HG03066 (cell line): Measurements from ENCODE around the gene OPCML.

Experiments
- ATAC-seq: cut with Tn5 transposase; IDR thresholded peaks from one replicate; pipeline ENCODE4 v1.9.1; 2021; ENCODE audit warnings: low read depth; ENCODE audit not compliant: unreplicated experiment

OPCML gene

DNA sequence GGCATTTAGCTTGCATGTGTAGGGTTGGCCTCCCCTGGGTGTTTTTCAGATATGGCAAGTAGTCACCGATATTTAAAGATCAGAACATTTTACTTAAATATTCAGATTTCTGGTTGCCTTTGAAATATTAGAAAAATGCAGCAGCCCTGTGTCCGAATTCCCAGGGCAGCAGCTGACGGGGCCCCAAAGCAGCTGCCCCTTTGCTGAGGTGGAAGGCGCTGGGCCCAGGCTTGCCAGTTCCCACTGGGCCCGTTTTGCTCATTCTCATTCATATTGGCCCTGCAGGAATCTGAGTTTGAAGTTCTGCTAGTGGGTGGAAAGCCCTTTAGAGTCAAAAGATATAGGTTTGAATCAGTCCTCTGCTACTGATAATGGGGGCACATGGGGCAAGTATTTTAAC, 692.1 kb downstream of the OPCML start:
- no peak for ATAC-seq

DNA sequence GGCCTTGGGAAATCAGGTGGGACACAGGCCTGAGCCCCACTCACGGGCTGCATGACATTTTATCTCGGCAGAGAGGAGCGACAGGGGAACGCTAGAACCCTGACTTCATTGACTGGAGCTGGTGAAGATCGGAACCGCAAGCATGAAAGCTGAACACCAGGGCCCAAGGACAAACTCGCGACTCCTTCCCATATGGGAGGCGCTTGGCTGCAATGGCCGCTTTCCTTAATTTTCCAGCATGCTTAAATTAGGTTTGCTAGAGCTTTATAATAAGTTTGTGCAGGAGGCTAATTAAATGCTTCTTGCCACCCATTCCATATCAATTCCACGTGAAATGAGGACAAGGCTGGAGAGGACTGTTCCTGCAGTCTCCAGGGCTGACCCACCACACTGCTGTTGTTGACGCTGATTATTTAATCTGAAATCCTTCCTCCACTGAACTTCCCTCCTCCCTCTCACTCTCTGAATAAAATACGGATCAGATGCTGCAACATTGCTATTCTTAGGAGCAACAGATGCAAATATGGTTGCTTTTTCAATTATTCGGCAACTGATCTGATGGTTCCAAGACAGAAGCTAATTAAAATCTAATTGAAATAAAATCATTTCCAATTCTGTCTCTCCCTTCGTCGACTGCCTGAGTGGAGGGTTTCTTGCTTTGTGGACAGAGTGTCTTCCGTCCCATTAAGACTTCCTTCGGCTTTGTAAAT, 692.9 kb downstream of the OPCML start:
- ATAC-seq: no peak

DNA sequence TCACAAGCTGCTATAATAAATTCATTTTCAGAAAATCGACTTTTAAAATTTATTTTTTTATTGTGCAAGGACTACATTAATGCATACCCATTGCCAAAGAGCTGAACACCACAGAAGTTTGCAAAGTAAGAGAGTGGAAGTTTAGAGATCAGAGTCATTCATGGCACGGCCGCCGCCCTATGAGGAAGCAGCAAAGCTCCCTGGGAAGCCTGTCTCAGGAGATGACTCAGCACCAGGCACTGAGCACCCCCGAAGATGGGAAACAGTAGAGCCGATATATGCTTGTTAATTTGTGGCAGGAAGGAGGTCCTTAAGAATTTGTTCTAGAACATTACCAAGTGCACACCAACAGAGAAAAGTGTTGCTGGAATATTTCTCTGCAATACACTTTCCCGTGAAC, 693.7 kb downstream of the OPCML start:
- ATAC-seq: no peak

DNA sequence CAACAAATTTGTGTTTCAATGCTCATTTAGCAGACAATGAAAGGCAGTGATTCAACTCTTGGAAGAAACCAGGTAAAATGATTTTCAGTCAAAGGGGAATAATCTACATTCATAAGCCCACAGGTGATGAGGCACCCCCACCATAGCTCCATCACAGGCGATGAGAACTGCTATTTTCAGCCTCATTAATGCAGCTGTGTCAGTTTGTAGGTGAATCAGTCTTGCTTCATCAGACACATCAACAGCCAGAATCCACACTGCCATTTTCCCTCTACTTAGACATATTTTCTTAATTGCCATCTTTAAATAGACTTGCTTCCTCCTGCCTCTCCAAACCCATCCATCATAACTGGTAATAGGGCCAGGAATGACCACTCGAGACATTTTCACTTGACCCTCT, 701.0 kb downstream of the OPCML start:
- ATAC-seq: no peak

DNA sequence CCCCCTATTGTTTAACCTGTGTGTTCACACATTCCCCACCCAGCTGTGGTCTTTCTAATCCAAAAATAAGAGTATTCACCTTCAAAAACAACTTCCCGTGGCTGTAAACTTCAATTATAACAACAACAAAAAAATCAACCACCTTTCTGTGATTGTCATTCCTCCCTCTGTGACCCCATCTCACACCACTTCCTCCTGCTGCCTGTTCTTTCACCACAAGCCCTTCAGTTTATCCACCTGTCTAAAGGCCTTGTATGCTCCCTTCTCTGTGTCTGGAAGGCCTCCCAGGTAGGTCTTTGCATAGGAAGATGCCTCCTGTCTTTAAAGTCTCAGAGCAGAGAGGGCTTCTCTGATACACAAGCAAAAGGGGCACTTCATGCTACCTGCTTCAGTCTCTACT, 707.7 kb downstream of the OPCML start:
- no peak for ATAC-seq

DNA sequence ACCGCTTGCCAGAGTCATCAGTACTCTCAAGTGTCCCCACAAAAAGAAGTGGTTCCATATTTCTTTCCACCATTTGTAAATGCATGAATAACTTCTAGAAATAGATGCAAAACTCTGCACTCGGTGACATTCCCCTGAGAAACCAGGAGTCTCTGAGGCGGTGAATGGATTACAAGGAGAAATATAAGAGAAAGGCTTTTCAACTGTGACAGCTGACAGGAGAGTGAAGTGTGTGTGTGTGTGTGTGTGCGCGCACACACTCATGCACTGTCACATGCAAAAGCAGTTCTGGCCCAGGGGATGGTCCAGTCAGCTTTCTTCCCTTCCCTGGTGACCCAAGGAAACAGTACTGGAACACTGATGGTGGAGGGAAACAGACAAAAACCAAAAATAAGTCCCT, 710.0 kb downstream of the OPCML start:
- ATAC-seq: no peak

DNA sequence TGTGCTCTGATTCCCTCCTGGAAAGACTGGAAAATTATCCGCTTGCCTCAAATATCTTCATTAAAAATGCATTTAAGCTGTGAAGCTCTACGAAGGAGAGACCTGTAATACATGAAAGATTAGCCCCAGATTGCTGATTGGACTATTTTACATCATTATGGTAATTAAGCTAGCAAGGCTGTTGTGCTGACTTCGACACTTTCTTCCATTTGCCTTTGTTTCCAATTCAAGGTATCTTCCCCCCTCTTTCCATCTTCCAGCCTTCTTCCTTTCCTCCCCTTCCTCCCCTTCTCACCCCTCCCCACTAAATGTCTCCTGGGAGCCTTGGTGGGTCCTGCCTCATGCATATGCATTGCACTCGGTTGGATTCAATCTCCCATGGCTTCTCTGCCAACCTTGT, 710.8 kb downstream of the OPCML start:
- ATAC-seq: no peak

DNA sequence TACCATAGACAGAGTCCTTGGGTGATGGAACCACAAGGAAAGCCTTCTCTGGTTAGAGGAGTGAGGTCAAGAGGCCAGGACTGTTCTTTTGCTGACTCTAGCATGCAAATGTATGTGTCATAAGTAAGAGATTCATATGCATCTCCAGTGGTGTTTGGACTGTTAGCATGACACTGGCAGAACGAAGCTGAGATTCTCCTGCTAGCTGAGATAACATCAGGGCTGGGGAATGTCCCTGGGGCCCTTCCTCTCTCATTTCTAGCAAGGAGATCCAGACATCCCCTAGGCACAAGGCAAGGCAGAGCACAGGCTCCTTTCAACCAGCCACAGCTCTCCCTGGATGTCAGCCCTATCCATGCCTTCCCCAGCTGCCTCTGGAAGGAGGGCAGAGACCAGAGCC, 711.3 kb downstream of the OPCML start:
- no peak for ATAC-seq

DNA sequence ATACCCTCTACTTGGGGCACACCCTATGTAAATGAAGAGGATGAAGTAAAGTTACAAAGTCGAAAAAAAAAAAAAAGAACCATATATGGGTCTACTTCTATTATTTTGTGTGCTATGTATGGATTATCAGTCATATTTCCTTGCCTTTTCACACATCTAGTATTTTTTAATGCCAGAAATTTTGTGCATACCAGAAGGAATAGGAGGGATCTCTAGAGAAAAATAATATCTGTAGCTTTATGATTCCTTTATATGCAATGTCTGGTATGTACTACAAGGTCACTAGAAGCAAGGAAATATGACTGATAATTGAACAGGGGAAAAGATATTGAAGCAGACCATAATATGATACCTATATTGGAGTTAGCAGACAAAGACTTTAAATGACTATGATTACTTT, 713.4 kb downstream of the OPCML start:
- ATAC-seq: no peak

DNA sequence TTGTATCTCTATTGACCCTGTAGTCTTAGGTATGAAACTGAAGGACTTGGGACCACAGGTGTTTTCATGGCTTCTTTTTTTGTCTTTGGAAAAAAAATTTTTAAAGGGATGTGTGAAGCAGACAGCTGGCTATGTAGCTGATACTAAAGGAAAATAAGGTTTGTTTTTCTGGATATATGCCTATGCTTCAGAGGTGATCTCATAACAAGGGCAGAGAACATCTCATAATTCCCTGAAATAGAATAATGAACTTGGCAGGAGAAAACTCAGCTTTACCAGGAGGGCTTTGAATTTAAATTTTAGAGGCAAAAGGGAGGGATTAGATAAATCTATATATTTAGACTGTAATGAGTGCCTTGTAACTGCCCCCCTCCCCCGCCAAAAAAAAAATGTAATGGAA, 714.9 kb downstream of the OPCML start:
- no peak for ATAC-seq

DNA sequence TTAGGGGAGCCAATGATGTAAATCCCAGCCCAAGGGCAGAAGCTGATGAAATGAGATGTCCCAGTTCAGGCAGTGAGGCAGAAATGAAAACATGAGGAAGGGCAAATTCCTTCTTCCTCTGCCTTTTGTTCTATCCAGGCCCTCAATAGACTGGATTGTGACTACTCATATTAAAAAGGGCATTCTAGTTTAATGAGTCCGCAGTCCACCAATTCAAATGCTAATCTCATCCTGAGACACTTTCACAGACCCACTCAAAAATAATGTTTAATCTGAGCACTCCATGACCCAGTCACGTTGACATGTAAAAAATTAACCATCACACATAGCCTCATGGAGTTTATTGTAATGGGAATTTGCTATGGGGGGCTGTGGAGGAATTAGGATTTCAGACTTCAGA, 717.9 kb downstream of the OPCML start:
- ATAC-seq: no peak

DNA sequence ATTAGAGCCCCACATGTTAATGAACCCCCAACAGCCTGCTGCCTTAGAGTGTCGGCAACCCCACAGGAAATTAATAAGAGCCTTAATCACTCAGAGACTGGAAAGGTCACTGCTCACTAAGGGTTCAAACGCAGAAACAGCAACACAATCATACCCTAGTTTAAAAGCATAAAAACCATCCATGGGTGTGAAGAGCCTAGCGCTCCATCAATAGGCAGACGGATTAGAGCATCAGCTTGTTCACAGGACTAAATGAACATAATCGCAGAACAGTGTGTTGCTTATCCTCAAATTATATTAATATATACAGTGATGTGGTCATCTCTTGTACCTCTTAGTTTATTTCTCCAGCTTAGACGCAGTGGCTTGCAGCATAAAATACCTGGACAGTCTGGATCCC, 720.7 kb downstream of the OPCML start:
- ATAC-seq: no peak

DNA sequence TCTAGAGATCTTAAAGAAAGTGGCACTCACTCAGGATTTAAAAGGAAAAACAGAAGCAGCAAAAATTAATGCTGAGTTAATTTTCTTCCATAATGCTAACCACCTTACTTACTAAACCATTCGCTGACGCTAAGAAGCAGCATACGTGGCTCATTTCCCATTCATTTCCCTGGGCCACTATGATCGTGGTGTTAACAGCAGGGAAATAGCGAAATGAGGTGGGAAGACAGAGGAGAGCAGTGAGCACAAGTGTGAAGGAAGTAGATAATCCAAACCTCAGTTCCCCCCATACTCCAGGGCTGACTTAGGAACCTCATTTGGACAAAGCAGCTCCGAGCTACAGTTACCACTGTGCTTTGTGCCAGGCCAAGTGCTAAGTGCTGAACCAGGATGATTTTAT, 723.2 kb downstream of the OPCML start:
- ATAC-seq: no peak

DNA sequence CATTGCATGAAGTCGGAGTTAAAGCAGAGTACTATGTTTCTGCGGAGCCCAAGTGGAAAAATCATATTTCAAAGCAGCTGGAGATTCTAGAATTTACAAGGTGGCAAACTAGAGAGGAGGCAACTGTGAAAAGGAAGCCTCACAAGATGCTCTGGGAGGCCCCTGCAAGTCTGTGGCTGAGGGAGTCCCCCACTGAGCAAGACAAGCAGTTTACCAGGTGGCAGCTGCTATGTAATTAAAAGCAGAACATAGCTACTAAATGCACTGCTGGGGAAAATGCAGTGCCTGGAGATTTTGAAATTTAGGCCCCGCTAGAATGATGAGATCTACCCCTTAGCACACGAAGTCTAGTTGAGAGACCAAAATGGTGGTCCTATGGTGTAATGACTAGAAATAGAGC, 728.0 kb downstream of the OPCML start:
- ATAC-seq: no peak

DNA sequence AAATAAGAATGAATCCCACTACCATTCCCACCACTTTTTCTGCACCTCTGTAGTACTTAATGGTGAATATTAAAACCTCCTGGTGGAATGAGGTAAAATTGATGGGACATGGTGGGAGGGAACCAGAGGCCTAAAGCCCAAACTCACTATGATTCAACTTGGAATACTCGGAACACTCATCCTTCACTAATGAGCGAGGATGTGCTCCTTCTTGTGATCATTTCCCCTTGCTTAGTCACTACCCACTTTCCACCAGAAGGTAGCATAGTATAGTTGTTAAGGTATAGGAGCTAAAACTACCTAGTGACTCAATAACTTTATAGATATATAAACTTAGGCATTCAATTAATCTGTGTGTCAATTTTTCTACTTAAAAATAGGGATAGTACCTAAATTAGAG, 728.9 kb downstream of the OPCML start:
- ATAC-seq: no peak

DNA sequence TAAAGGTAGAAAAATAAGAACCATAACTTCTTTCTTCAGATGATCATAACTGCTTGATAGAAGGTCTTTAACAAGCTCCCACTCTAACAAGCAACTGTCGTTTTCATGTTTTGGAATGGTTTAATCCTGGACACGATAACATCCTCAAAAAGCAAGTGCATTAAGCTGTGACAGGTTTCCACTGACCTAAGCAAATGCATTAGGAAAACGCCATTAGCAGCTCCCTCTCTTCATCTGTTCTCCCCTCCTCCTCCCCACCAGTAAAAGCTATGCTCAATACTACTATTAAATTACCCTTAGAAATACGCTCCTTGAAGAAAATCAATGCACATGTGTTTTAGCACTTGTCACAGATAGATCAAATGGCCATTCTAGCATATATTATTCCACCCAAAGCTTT, 729.4 kb downstream of the OPCML start:
- ATAC-seq: no peak

DNA sequence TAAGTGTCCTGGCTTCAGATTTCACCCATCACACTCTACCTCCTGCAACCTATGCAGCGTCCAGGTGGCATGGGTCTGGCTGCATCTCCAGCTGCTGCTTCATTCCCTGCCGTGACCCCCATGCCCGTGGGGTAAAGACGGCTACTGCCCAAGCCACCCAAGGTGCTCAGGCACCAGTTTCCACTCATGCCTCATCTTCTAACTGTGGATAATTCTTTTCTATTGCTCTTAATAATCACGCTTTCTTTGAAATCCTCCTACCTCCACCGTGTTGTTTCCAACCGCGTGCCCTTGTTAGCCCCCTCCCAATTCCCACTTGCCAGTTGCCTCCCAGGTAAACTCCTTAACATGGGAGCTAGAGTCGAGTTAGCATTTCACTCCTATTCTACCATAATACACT, 738.5 kb downstream of the OPCML start:
- no peak for ATAC-seq

DNA sequence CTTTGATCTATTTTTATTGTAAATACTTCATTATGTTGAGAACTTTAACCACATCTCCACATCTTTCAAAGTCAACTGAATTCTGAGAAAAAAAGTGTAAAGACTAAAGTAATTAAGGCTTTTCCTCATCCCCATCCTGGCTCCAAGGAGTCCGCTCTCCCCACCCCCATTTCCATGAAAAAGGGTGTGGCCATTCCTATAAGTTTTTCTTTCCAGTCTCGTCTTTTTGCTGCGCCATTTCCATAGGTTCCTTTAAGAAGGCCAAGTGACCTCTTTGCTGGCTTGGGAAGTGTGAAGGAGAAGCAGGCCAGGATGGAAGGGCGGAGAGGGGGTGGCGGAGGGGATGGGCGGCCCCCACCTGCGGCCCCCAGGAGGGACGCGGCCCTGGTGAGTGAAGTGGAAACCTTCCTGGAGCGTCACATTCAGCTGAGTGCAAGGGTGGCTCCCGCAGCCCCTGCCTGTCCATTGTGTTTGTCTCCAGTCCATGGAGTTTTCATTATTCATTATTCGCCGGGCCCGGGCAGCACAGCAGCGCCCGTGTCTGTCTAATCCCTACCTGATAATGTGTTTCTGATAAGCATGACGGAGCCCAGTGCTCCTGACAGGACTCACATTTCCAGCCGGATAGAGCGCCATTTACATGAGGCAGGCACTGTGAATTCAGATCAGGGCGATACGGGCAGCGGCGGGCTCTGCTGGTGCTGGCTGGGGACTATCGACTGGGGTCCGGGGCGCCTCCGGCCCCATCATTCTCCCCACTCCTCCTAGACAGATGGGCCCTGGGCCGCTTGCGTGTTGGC, 739.8 kb downstream of the OPCML start:
- ATAC-seq: no peak

DNA sequence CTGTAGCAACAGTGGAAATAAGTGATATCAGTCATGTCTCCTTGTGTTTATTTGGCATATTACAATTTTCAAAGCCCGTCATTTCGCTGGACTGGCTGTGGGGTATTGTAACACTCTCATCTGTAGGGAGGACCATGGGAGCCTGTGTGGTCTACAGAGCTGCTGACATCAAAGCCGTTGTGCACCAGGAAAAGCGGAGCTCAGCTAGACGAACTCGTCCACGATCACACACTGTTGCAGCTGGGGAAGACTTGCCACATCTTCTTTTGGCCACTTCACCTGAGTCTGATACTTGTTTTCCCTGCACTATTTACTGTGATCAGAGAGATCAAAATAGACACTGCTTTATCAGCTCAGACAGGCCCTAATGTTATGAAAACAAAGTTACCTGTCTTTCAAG, 741.3 kb downstream of the OPCML start:
- no peak for ATAC-seq

DNA sequence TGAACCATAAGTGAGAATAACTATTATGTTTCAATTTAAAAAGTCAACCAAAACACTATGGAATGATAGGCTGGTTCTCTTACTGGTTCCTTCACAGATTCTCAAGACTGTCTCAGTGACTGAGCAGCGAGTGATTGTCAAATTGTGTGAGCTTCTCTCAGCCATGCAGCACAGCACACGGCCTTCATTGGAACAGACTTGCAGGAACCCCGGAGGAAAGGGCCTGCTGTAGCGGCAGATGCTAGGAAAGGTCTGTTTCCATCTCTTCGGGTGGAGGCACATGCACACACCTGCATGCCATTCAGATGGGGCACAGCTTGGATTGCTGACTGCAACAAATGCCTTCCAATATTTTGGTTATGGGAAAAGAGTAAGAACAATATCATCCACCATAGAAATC, 741.8 kb downstream of the OPCML start:
- ATAC-seq: no peak

DNA sequence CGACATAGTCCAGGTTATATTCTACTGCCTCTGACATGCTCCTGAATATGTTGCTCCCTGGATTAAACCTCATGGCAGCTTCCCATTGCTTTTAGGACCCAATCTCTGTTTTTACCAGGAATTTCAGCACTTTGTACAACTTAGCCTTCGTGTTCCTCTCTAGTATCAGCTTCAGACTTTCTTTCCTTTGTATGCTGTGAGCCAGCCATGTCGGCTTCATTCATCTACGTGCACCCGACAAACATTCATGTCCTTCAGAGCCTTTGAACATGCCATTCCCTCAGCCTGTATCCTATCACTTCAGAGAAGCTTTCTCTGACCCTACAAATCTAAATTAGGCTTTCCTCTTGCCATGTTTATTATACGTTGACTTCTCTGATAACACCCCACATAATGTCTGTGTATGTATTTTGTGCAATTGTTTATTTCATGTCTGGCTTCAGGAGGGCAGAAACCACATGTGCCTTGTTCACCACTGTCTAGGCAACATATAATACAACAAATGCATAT, 743.4 kb downstream of the OPCML start:
- ATAC-seq: no peak

DNA sequence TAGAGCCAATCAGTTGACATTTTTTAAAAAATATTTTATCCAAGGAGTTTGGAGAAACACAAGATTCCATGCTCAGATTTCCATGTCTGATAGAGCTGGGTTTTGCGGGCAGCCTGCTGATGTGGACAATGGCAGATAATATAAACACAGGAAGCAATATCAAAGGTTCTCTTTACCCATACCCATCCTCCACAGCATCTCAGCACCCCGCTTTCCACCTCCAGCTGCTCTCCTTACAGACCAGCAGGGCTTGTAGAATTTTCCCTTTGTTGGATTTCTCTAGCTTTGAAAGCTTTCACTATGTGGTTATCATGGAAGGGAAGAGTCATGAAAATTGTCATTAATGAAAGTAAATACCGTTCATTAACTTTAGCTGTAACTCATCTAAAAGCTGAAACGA, 746.4 kb downstream of the OPCML start:
- no peak for ATAC-seq
